Lung (tissue), 12 donors: ENCODE measurements around the gene DIP2C. TPM values are rescaled to one million over a fixed set of nuclear protein-coding genes. Genes with fewer than 3 reads are reported as not detected.

ENCODE experiments used
- ATAC-seq: fragments of 200-7000 bp; cut with Tn5 transposase; one replicate; pipeline ENCODE4 v1.9.1; 2020; ENCODE audit warnings: moderate number of reproducible peaks; ENCODE audit not compliant: insufficient read depth, low FRiP score
- DNase-seq, 3 donors: peaks; one replicate each; pipeline ENCODE4 v3.0.0-alpha.2; 2013 to 2017
- H3K27ac ChIP-seq, 2 donors: one replicate each; pipeline ENCODE4 v1.5.1; 2013; ENCODE audit warnings: mild to moderate bottlenecking in 2 of 2, moderate library complexity in 2 of 2, control low read depth in 1 of 2, inconsistent platforms in 1 of 2, low read depth in 1 of 2, low read length in 1 of 2
- H3K27me3 ChIP-seq, 3 donors: one replicate each; pipeline ENCODE4 v1.5.1; 2013; ENCODE audit warnings: low read length in 2 of 3; ENCODE audit not compliant: control insufficient read depth in 3 of 3, insufficient read depth in 3 of 3
- H3K36me3 ChIP-seq, 4 donors: one replicate each; pipeline ENCODE4 v1.5.1; 2013; ENCODE audit warnings: low read length in 4 of 4, mild to moderate bottlenecking in 1 of 4, moderate library complexity in 1 of 4; ENCODE audit not compliant: control insufficient read depth in 4 of 4, insufficient read depth in 4 of 4
- H3K4me1 ChIP-seq, 5 donors: one replicate each; pipeline ENCODE4 v1.5.1; 2013; ENCODE audit warnings: low read length in 5 of 5, mild to moderate bottlenecking in 2 of 5, moderate library complexity in 1 of 5; ENCODE audit not compliant: control insufficient read depth in 5 of 5, insufficient read depth in 5 of 5
- H3K4me3 ChIP-seq: one replicate; pipeline ENCODE4 v1.5.1; 2013; ENCODE audit warnings: mild to moderate bottlenecking, control low read depth, moderate library complexity
- H3K9ac ChIP-seq, 2 donors: one replicate each; pipeline ENCODE4 v1.5.1; 2013; ENCODE audit warnings: low read length in 2 of 2, control low read depth in 1 of 2; ENCODE audit not compliant: insufficient read depth in 1 of 2
- H3K9me3 ChIP-seq, 4 donors: one replicate each; pipeline ENCODE4 v1.5.1; 2013; ENCODE audit warnings: low read length in 3 of 4, mild to moderate bottlenecking in 1 of 4, moderate library complexity in 1 of 4; ENCODE audit not compliant: control insufficient read depth in 4 of 4, insufficient read depth in 3 of 4
- WGBS, 2 donors: extraction: QIAGEN DNeasy Blood & Tissue Kit; methylation state at CpG; one replicate each; pipeline ENCODE4 v1.1.7; 2013; 5-methylcytosine and 5-hydroxymethylcytosine counted together
- polyA plus RNA-seq, 2 donors: library from polyadenylated mRNA; stranded (reverse); fragments of 200-250 nt; gene quantifications; one replicate each; pipeline ENCODE4 v1.2.1, GENCODE V29; 2013
- total RNA-seq, 2 donors: library from RNA; depleted of rRNA in 1 of 2; stranded (reverse); fragments of >200 nt in 1 of 2; gene quantifications; one replicate each; pipeline ENCODE4 v1.2.1, GENCODE V29; 2014 to 2021
- TF ChIP-seq, protein P1 (sequence below): IDR thresholded peaks from 2 replicates; pipeline ENCODE4 v1.5.1; 2012; ENCODE audit warnings: mild to moderate bottlenecking; ENCODE audit errors: control extremely low read depth, extremely low read depth
- donor health status: control.
- donor health status: control.
- donor health status: Bipolar disorder and iron deficiency.
- donor health status: healthy.
- donor health status: DM: yes; HTN: yes; CAD: no.

The DIP2C gene
- total and polyA plus RNA-seq, 4 donors = 3.6 to 20.0 (median 9.5) TPM

- H3K27me3 ChIP-seq = no peaks in the 10 kb centered on the region
- no peak for ATAC-seq
- H3K9me3 ChIP-seq = no peaks in the 10 kb centered on the region
- WGBS, 2 donors = 90 to 91% methylated on average over 22 of the region's 22 CpGs
- H3K9ac ChIP-seq = no peak overlapping the region
- H3K36me3 ChIP-seq = no peaks in the 10 kb centered on the region
- H3K27ac ChIP-seq = no peak overlapping the region
- TF ChIP-seq, protein P1, sequence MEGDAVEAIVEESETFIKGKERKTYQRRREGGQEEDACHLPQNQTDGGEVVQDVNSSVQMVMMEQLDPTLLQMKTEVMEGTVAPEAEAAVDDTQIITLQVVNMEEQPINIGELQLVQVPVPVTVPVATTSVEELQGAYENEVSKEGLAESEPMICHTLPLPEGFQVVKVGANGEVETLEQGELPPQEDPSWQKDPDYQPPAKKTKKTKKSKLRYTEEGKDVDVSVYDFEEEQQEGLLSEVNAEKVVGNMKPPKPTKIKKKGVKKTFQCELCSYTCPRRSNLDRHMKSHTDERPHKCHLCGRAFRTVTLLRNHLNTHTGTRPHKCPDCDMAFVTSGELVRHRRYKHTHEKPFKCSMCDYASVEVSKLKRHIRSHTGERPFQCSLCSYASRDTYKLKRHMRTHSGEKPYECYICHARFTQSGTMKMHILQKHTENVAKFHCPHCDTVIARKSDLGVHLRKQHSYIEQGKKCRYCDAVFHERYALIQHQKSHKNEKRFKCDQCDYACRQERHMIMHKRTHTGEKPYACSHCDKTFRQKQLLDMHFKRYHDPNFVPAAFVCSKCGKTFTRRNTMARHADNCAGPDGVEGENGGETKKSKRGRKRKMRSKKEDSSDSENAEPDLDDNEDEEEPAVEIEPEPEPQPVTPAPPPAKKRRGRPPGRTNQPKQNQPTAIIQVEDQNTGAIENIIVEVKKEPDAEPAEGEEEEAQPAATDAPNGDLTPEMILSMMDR = no peak
- no peak overlapping the region for H3K4me3 ChIP-seq
- no peak for DNase-seq
- H3K4me1 ChIP-seq = peaks cover 0 to 14% (median 0%) of the 10 kb centered on the region in 5 donors
Measured at GRCh38 chr10:677750-678661, 11.5 kb downstream of the DIP2C start.

- Histone ChIP-seq H3K9me3 (no peaks in the 10 kb centered on the region), H3K27ac (no peak overlapping the region), H3K27me3 (no peaks in the 10 kb centered on the region), H3K36me3 (no peaks in the 10 kb centered on the region), H3K4me1 (peaks cover 0 to 16% (median 0%) of the 10 kb centered on the region in 5 donors), H3K9ac (no peak overlapping the region), H3K4me3 (no peak overlapping the region)
- no peak for ATAC-seq
- DNase-seq = no peak
- WGBS, 2 donors = 96% methylated on average over 1 of the region's 1 CpG
- TF ChIP-seq, protein P1 = no peak
Measured at GRCh38 chr10:677038-677437, 12.4 kb downstream of the DIP2C start.

- Histone ChIP-seq H3K4me3 (no peak overlapping the region), H3K27ac (no peak overlapping the region), H3K36me3 (no peaks in the 10 kb centered on the region), H3K9me3 (no peaks in the 10 kb centered on the region), H3K27me3 (no peaks in the 10 kb centered on the region), H3K9ac (no peak overlapping the region), H3K4me1 (peaks cover 0 to 14% (median 0%) of the 10 kb centered on the region in 5 donors)
- 87 to 92% methylated on average over 3 of the region's 3 CpGs for WGBS, 2 donors
- no peak for ATAC-seq
- no peak for DNase-seq
- TF ChIP-seq, protein P1 = no peak
Measured at GRCh38 chr10:676178-676577, 13.3 kb downstream of the DIP2C start.
